AG10803 (cell line): ENCODE data around the gene AXIN2.

ENCODE experiments used
- DNase-seq: peaks from one replicate; pipeline ENCODE4 v3.0.0; 2010; ENCODE audit warnings: low read depth
- H3K4me3 ChIP-seq: 2 replicates; pipeline ENCODE4 v1.5.1; 2011; ENCODE audit warnings: mild to moderate bottlenecking, low read length, control low read depth
- TF ChIP-seq, protein P1 (sequence below): conservative IDR thresholded peaks from 2 replicates; pipeline ENCODE4 v1.5.1; 2011; ENCODE audit warnings: mild to moderate bottlenecking, low read length, control low read depth, inconsistent platforms

AXIN2 gene

DNA sequence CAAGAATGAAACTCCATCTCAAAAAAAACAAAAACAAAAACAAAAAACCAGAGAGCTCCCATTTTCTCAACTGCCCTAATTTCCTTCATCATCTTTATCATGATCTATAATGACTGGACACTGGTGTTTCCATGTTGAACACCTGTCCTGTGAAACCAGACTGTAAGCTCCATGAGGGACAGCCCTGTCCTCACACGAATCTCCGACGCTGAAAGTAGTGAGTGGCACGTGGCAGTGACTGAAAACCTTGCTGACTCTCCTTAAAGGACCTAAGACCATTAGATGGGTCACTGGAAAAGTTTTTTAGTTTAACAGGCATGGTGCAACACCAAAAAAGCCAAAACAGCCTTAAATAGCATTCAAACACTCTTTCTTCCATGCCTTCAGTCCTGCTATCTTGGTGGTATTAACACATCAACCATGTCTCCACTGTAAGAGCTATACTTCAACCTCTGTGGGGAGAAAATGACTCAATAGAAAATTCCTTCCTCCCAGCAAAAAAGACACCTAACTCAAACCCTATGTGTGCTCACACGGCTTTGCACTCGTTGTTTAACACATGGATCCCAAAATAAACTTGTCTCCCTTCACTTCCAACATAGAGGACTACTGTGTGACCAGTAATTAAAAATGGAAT lies 8.3 kb downstream of the AXIN2 start:
- TF ChIP-seq, protein P1, sequence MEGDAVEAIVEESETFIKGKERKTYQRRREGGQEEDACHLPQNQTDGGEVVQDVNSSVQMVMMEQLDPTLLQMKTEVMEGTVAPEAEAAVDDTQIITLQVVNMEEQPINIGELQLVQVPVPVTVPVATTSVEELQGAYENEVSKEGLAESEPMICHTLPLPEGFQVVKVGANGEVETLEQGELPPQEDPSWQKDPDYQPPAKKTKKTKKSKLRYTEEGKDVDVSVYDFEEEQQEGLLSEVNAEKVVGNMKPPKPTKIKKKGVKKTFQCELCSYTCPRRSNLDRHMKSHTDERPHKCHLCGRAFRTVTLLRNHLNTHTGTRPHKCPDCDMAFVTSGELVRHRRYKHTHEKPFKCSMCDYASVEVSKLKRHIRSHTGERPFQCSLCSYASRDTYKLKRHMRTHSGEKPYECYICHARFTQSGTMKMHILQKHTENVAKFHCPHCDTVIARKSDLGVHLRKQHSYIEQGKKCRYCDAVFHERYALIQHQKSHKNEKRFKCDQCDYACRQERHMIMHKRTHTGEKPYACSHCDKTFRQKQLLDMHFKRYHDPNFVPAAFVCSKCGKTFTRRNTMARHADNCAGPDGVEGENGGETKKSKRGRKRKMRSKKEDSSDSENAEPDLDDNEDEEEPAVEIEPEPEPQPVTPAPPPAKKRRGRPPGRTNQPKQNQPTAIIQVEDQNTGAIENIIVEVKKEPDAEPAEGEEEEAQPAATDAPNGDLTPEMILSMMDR = no peak
- DNase-seq = peak; percentile 96
- H3K4me3 ChIP-seq = peak overlapping the region; percentile 18

DNA sequence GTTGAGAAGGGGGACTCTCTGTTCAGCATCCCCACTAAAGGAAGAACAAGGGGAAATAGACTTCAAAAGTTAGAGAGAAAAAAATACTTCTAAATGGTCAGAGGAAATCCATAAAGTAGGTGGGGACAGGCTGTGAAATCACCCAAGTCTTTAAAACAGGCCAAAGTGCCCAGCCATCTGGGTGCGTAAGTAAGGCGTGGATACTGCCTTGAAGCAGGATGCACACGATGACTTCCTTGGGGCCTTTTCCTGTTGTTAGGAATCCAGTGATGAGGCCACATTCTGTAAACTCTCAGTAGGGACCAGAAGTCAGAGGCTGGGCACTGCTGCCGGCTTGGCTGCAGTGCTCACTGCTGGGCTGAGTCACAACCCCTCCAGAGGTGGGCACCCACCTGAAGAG lies 9.2 kb downstream of the AXIN2 start:
- no peak overlapping the region for H3K4me3 ChIP-seq
- TF ChIP-seq, protein P1 = no peak
- DNase-seq = peak; percentile 48

- no peak for DNase-seq
- no peak overlapping the region for H3K4me3 ChIP-seq
- TF ChIP-seq, protein P1 = no peak
Observed at GRCh38 chr17:65551267-65552040, 10.0 kb downstream of the AXIN2 start.

- no peak overlapping the region for H3K4me3 ChIP-seq
- TF ChIP-seq, protein P1 = no peak
- DNase-seq = no peak
Observed at GRCh38 chr17:65550758-65551157, 10.7 kb downstream of the AXIN2 start.

DNA sequence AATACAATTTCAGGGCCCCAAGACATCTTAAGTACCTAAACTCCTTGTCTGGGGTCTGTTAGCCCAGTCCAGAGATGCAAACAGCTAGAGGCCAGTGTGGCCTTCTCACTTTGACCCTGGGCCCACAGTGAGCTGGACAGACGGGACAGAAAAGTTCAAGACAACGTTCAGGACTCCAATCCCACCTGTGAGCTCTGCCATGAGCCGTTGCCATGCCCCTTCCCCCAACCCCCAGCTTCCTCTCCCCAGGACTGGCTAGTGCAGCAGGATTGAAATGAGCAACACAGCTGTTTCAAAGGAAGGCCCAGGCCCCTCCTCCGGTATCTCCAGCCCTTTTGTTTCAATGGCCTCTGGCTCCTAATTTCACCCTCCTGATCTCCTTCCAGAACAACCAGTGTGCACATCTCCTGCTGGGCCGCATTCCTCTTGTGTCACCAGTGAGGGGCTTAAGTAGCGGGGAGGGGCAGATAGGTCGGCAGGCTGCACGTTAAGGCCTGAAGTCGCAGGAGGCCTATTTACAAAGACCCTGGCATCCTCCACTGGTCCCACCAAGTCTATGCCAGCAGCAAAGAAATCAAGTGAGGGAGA lies 11.3 kb downstream of the AXIN2 start:
- TF ChIP-seq, protein P1 = no peak
- no peak overlapping the region for H3K4me3 ChIP-seq
- DNase-seq = no peak

GRCh38 chr17:65548269-65548969 lies 13.0 kb downstream of the AXIN2 start:
- DNase-seq = no peak
- no peak overlapping the region for H3K4me3 ChIP-seq
- TF ChIP-seq, protein P1 = no peak
